Measurements from ENCODE around the gene HAS3. TPM values are rescaled to one million over a fixed set of nuclear protein-coding genes. Genes with fewer than 3 reads are reported as not detected.
"Not testable (repeated sequence)": the region's sequence is repeated elsewhere in the genome, so short reads cannot be mapped to it uniquely, and the experiment has no call there.

HAS3 gene
- total and polyA plus RNA-seq, 2 donors: 0.09 to 0.89 TPM

- H3K36me3 ChIP-seq (ENCODE audit: control insufficient read depth in 2 of 2, insufficient read depth in 2 of 2, low read length in 1 of 2): peaks cover 33 to 75% of the 10 kb centered on the region in 2 donors
- DNase-seq (ENCODE audit: low read depth in 6 of 9, low spot score in 9 of 9): no peak
- 98% methylated on average over 4 of the region's 4 CpGs for WGBS
- no peaks in the 10 kb centered on the region for H3K9me3 ChIP-seq (ENCODE audit: control insufficient read depth in 2 of 2, insufficient read depth in 1 of 2, low read length in 1 of 2)
- no peaks in the 10 kb centered on the region for H3K27me3 ChIP-seq (ENCODE audit: control insufficient read depth in 2 of 2, insufficient read depth in 1 of 2, low read length in 1 of 2)
- H3K4me1 ChIP-seq (ENCODE audit: control insufficient read depth in 2 of 2, insufficient read depth in 2 of 2, low read length in 2 of 2): no peaks in the 10 kb centered on the region
- no peak overlapping the region for H3K4me3 ChIP-seq (ENCODE audit: low read length in 2 of 2)
- no peak overlapping the region for H3K27ac ChIP-seq (ENCODE audit: low read depth in 1 of 2, low read length in 1 of 2)
Observed at GRCh38 chr16:69141936-69142335, 36.5 kb downstream of the HAS3 start.

GRCh38 chr16:69143116-69143515 is 37.7 kb downstream of the HAS3 start:
- no peaks in the 10 kb centered on the region for H3K4me1 ChIP-seq (ENCODE audit: control insufficient read depth in 2 of 2, insufficient read depth in 2 of 2, low read length in 2 of 2)
- H3K27ac ChIP-seq (ENCODE audit: low read depth in 1 of 2, low read length in 1 of 2): no peak overlapping the region
- no peaks in the 10 kb centered on the region for H3K27me3 ChIP-seq (ENCODE audit: control insufficient read depth in 2 of 2, insufficient read depth in 1 of 2, low read length in 1 of 2)
- 98% methylated on average over 11 of the region's 11 CpGs for WGBS
- H3K36me3 ChIP-seq (ENCODE audit: control insufficient read depth in 2 of 2, insufficient read depth in 2 of 2, low read length in 1 of 2): peaks cover 33 to 69% of the 10 kb centered on the region in 2 donors
- H3K4me3 ChIP-seq (ENCODE audit: low read length in 2 of 2): no peak overlapping the region
- DNase-seq (ENCODE audit: low read depth in 6 of 9, low spot score in 9 of 9): no peak
- no peaks in the 10 kb centered on the region for H3K9me3 ChIP-seq (ENCODE audit: control insufficient read depth in 2 of 2, insufficient read depth in 1 of 2, low read length in 1 of 2)

DNA sequence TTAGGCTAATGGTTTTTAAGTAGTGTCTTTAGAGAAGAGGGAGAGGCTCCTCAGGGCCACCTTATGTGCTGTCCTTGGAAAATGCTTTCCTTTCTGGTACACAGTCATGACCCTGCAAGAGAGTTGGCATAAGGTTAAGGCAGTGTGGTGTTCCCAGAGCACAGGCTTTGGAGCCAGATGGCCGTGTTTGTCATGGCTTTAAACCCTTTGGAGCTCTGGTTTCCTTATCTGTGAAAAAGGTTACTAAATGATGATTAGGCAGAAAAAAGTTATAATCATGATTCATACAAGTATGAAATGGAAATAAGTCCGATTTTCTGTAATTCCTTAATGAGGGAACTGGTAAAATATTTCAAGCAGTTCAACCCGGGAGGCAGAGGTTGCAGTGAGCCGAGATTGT is 40.2 kb downstream of the HAS3 start:
- Histone ChIP-seq H3K4me1 (ENCODE audit: control insufficient read depth in 2 of 2, insufficient read depth in 2 of 2, low read length in 2 of 2) (no peaks in the 10 kb centered on the region), H3K36me3 (ENCODE audit: control insufficient read depth in 2 of 2, insufficient read depth in 2 of 2, low read length in 1 of 2) (peaks cover 19 to 56% of the 10 kb centered on the region in 2 donors), H3K4me3 (ENCODE audit: low read length in 2 of 2) (no peak overlapping the region), H3K27me3 (ENCODE audit: control insufficient read depth in 2 of 2, insufficient read depth in 1 of 2, low read length in 1 of 2) (no peaks in the 10 kb centered on the region), H3K27ac (ENCODE audit: low read depth in 1 of 2, low read length in 1 of 2) (no peak overlapping the region), H3K9me3 (ENCODE audit: control insufficient read depth in 2 of 2, insufficient read depth in 1 of 2, low read length in 1 of 2) (no peaks in the 10 kb centered on the region)
- DNase-seq (ENCODE audit: low read depth in 6 of 9, low spot score in 9 of 9): no peak
- 96% methylated on average over 4 of the region's 4 CpGs for WGBS

GRCh38 chr16:69149621-69150020 is 44.2 kb downstream of the HAS3 start:
- DNase-seq (ENCODE audit: low read depth in 6 of 9, low spot score in 9 of 9); H3K4me1 ChIP-seq (ENCODE audit: control insufficient read depth in 2 of 2, insufficient read depth in 2 of 2, low read length in 2 of 2); H3K27ac ChIP-seq (ENCODE audit: low read depth in 1 of 2, low read length in 1 of 2); H3K27me3 ChIP-seq (ENCODE audit: control insufficient read depth in 2 of 2, insufficient read depth in 1 of 2, low read length in 1 of 2); H3K4me3 ChIP-seq (ENCODE audit: low read length in 2 of 2); H3K9me3 ChIP-seq (ENCODE audit: control insufficient read depth in 2 of 2, insufficient read depth in 1 of 2, low read length in 1 of 2): not testable (repeated sequence)
- WGBS: 99% methylated on average over 9 of the region's 9 CpGs
- peaks cover 11 to 51% of the 10 kb centered on the region in 2 donors for H3K36me3 ChIP-seq (ENCODE audit: control insufficient read depth in 2 of 2, insufficient read depth in 2 of 2, low read length in 1 of 2)

DNA sequence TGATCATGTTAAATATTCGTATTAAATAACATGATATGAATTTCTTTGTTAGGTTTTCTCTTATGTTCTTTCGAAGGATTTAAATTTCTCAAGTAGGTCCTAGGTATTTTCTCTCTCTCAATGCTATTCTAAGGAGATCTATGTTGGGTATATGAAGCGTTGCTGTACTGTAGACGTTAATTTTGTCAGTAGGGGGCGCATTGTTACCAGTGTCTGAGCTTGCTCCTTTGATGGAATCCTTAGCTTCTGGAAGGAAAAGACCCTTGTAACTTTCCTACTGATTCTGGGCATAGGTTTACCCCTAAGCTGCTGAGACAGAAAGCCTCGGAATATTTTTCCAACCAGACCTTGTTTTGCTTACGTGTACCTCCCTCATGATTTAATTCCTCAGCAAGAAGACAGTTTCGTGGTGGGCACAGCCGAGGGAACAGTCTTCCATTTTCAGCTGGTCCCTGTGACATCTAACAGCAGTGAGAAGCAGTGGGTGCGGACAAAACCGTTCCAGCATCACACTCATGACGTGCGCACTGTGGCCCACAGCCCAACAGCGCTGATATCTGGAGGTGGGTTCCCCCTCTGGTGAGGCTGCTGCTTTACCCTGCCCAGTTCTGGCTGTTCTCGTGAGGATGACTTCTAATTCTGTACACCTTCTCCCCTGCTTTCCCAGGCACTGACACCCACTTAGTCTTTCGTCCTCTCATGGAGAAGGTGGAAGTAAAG is 44.9 kb downstream of the HAS3 start:
- no peaks in the 10 kb centered on the region for H3K27me3 ChIP-seq (ENCODE audit: control insufficient read depth in 2 of 2, insufficient read depth in 1 of 2, low read length in 1 of 2)
- no peak overlapping the region for H3K4me3 ChIP-seq (ENCODE audit: low read length in 2 of 2)
- H3K36me3 ChIP-seq (ENCODE audit: control insufficient read depth in 2 of 2, insufficient read depth in 2 of 2, low read length in 1 of 2): peaks cover 15 to 52% of the 10 kb centered on the region in 2 donors
- H3K27ac ChIP-seq (ENCODE audit: low read depth in 1 of 2, low read length in 1 of 2): no peak overlapping the region
- WGBS: 76% methylated on average over 16 of the region's 16 CpGs
- peak; percentile 38 to 87 (median 72) for DNase-seq (ENCODE audit: low read depth in 6 of 9, low spot score in 9 of 9)
- H3K4me1 ChIP-seq (ENCODE audit: control insufficient read depth in 2 of 2, insufficient read depth in 2 of 2, low read length in 2 of 2): no peaks in the 10 kb centered on the region
- no peaks in the 10 kb centered on the region for H3K9me3 ChIP-seq (ENCODE audit: control insufficient read depth in 2 of 2, insufficient read depth in 1 of 2, low read length in 1 of 2)

DNA sequence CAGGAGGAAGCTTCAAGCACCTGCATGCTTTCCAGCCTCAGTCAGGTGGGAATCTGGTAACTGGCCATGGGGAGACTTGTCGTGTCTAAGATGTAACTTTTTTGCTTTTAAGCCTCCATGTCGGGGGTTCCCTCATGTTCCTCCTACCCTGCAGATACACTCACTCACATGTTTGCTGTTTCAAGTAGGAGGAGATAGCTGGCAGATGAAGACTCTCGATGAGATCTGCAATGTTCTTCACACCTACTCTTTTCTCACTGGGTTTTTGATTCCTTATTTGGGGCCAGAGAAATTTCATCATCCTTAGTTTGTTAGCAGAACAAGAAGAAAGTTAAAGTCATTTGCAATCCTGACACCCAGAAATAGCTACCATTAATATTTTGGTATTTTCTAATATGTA is 51.7 kb downstream of the HAS3 start:
- no peaks in the 10 kb centered on the region for H3K4me1 ChIP-seq (ENCODE audit: control insufficient read depth in 2 of 2, insufficient read depth in 2 of 2, low read length in 2 of 2)
- no peaks in the 10 kb centered on the region for H3K9me3 ChIP-seq (ENCODE audit: control insufficient read depth in 2 of 2, insufficient read depth in 1 of 2, low read length in 1 of 2)
- 93% methylated on average over 3 of the region's 3 CpGs for WGBS
- DNase-seq (ENCODE audit: low read depth in 6 of 9, low spot score in 9 of 9): no peak
- H3K27ac ChIP-seq (ENCODE audit: low read depth in 1 of 2, low read length in 1 of 2): no peak overlapping the region
- H3K4me3 ChIP-seq (ENCODE audit: low read length in 2 of 2): no peak overlapping the region
- no peaks in the 10 kb centered on the region for H3K27me3 ChIP-seq (ENCODE audit: control insufficient read depth in 2 of 2, insufficient read depth in 1 of 2, low read length in 1 of 2)
- peaks cover 31 to 73% of the 10 kb centered on the region in 2 donors for H3K36me3 ChIP-seq (ENCODE audit: control insufficient read depth in 2 of 2, insufficient read depth in 2 of 2, low read length in 1 of 2)

GRCh38 chr16:69160192-69160591 is 54.7 kb downstream of the HAS3 start:
- DNase-seq (ENCODE audit: low read depth in 6 of 9, low spot score in 9 of 9): no peak
- peaks cover 29 to 75% of the 10 kb centered on the region in 2 donors for H3K36me3 ChIP-seq (ENCODE audit: control insufficient read depth in 2 of 2, insufficient read depth in 2 of 2, low read length in 1 of 2)
- H3K9me3 ChIP-seq (ENCODE audit: control insufficient read depth in 2 of 2, insufficient read depth in 1 of 2, low read length in 1 of 2): no peaks in the 10 kb centered on the region
- no peaks in the 10 kb centered on the region for H3K27me3 ChIP-seq (ENCODE audit: control insufficient read depth in 2 of 2, insufficient read depth in 1 of 2, low read length in 1 of 2)
- no peaks in the 10 kb centered on the region for H3K4me1 ChIP-seq (ENCODE audit: control insufficient read depth in 2 of 2, insufficient read depth in 2 of 2, low read length in 2 of 2)
- H3K27ac ChIP-seq (ENCODE audit: low read depth in 1 of 2, low read length in 1 of 2): no peak overlapping the region
- 98% methylated on average over 1 of the region's 1 CpG for WGBS
- H3K4me3 ChIP-seq (ENCODE audit: low read length in 2 of 2): no peak overlapping the region

DNA sequence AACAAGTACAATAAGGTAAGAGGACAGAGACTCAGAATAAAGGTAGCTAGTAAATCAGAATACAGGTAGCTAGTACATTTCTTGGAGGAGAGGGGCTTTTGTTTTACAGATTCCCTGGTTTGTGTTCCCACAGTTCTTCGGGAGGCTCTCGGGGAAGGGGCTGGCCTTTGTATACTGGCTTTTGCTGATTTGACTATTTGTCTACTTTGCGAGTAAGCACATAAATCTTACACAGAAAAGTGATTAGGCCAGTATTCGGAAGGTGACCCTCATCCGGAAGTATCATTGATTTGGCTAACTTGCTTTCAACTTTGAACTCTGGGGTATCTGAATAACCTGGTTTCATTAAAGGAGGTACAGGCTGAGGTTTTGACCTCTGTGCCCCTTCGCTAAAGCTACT is 60.1 kb downstream of the HAS3 start:
- no peak overlapping the region for H3K4me3 ChIP-seq (ENCODE audit: low read length in 2 of 2)
- DNase-seq (ENCODE audit: low read depth in 6 of 9, low spot score in 9 of 9): no peak
- H3K27me3 ChIP-seq (ENCODE audit: control insufficient read depth in 2 of 2, insufficient read depth in 1 of 2, low read length in 1 of 2): no peaks in the 10 kb centered on the region
- H3K9me3 ChIP-seq (ENCODE audit: control insufficient read depth in 2 of 2, insufficient read depth in 1 of 2, low read length in 1 of 2): no peaks in the 10 kb centered on the region
- peaks cover 0 to 5% of the 10 kb centered on the region in 2 donors for H3K4me1 ChIP-seq (ENCODE audit: control insufficient read depth in 2 of 2, insufficient read depth in 2 of 2, low read length in 2 of 2)
- no peak overlapping the region for H3K27ac ChIP-seq (ENCODE audit: low read depth in 1 of 2, low read length in 1 of 2)
- peaks cover 32 to 74% of the 10 kb centered on the region in 2 donors for H3K36me3 ChIP-seq (ENCODE audit: control insufficient read depth in 2 of 2, insufficient read depth in 2 of 2, low read length in 1 of 2)
- 98% methylated on average over 6 of the region's 6 CpGs for WGBS

GRCh38 chr16:69166221-69166833 is 60.9 kb downstream of the HAS3 start:
- 85% methylated on average over 8 of the region's 8 CpGs for WGBS
- peak in 1 of 9 donors; percentile 33 for DNase-seq (ENCODE audit: low read depth in 6 of 9, low spot score in 9 of 9)

More at GRCh38 chr16:69166221-69166833, 60.9 kb downstream of the HAS3 start:
- H3K9me3 ChIP-seq (ENCODE audit: control insufficient read depth in 2 of 2, insufficient read depth in 1 of 2, low read length in 1 of 2): no peaks in the 10 kb centered on the region
- no peaks in the 10 kb centered on the region for H3K27me3 ChIP-seq (ENCODE audit: control insufficient read depth in 2 of 2, insufficient read depth in 1 of 2, low read length in 1 of 2)
- no peak overlapping the region for H3K4me3 ChIP-seq (ENCODE audit: low read length in 2 of 2)
- H3K36me3 ChIP-seq (ENCODE audit: control insufficient read depth in 2 of 2, insufficient read depth in 2 of 2, low read length in 1 of 2): peaks cover 29 to 67% of the 10 kb centered on the region in 2 donors
- H3K4me1 ChIP-seq (ENCODE audit: control insufficient read depth in 2 of 2, insufficient read depth in 2 of 2, low read length in 2 of 2): peaks cover 0 to 5% of the 10 kb centered on the region in 2 donors
- peak overlapping the region in 1 of 2 donors; percentile 20 for H3K27ac ChIP-seq (ENCODE audit: low read depth in 1 of 2, low read length in 1 of 2)

Measured in thymus (tissue), 11 donors.